Vagina (tissue), 2 donors: ENCODE results near the gene TUBA4B.

Experiments used
- POLR2AphosphoS5 ChIP-seq, 2 donors: sonication (generic); formaldehyde crosslinking; IDR thresholded peaks; one replicate each; pipeline ENCODE4 v1.9.0; 2017; ENCODE audit warnings: antibody characterized with exemption in 2 of 2, mild to moderate bottlenecking in 2 of 2, low read depth in 1 of 2; ENCODE audit not compliant: insufficient read depth in 1 of 2
- TF ChIP-seq, protein P1 (sequence below), 3 experiments: fragments of 450-650 bp in 2 of 3; fragments of 200-600 bp in 1 of 3; sonication (generic) in 1 of 3; IDR thresholded peaks; one replicate each; pipeline ENCODE4 v1.5.1; 2017 to 2019; ENCODE audit warnings: antibody characterized with exemption in 3 of 3, mild to moderate bottlenecking in 2 of 3, moderate library complexity in 2 of 3

GRCh38 chr2:219229305-219230058, 23.6 kb upstream of the TUBA4B start, which contains the start of the genes ANKZF1 and ATG9A:
- TF ChIP-seq, protein P1, sequence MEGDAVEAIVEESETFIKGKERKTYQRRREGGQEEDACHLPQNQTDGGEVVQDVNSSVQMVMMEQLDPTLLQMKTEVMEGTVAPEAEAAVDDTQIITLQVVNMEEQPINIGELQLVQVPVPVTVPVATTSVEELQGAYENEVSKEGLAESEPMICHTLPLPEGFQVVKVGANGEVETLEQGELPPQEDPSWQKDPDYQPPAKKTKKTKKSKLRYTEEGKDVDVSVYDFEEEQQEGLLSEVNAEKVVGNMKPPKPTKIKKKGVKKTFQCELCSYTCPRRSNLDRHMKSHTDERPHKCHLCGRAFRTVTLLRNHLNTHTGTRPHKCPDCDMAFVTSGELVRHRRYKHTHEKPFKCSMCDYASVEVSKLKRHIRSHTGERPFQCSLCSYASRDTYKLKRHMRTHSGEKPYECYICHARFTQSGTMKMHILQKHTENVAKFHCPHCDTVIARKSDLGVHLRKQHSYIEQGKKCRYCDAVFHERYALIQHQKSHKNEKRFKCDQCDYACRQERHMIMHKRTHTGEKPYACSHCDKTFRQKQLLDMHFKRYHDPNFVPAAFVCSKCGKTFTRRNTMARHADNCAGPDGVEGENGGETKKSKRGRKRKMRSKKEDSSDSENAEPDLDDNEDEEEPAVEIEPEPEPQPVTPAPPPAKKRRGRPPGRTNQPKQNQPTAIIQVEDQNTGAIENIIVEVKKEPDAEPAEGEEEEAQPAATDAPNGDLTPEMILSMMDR (IDR thresholded peaks at IDR 0.05) = no peak
- TF ChIP-seq POLR2AphosphoS5 (IDR thresholded peaks at IDR 0.05; ENCODE audit: insufficient read depth in 1 of 2, low read depth in 1 of 2) = peak; percentile 85 to 94
